Caco-2 (cell line): Measurements from ENCODE around the gene PCDHGB7. TPM values are rescaled to one million over a fixed set of nuclear protein-coding genes. Genes with fewer than 3 reads are reported as not detected.

Source experiments
- BruUV-seq: library from RNA; stranded (reverse); fragments of 400-500 nt; replicated peaks from 2 replicates; lab custom pipeline; 2021; lab: Mats Ljungman, UMichigan
- CTCF ChIA-PET: fragments of 300-600 bp; sonication (Branson Sonifier 250); formaldehyde crosslinking; loops from one replicate; lab custom pipeline; 2022; ENCODE audit warnings: antibody characterized with exemption; lab: Charles Lee
- POLR2A ChIA-PET: fragments of 300-600 bp; sonication (Branson Sonifier 250); formaldehyde crosslinking; loops from one replicate; lab custom pipeline; 2022; ENCODE audit warnings: antibody characterized with exemption; lab: Charles Lee
- DNase-seq, 2 experiments: peaks; one replicate each; pipeline versions ENCODE4 v3.0.0 to v3.0.0-alpha.2; 2020 to 2022
- H3K27me3 ChIP-seq: replicated peaks from 2 replicates; pipeline ENCODE4 v1.6.0; 2011; ENCODE audit warnings: low read length; ENCODE audit not compliant: control insufficient read depth, insufficient read depth
- H3K36me3 ChIP-seq: 2 replicates; pipeline ENCODE4 v1.5.1; 2011; ENCODE audit warnings: low read length; ENCODE audit not compliant: control insufficient read depth, insufficient read depth
- H3K4me1 ChIP-seq: fragments of 250-450 bp; sonication (Bioruptor Pico); 2 replicates; pipeline ENCODE4 v1.5.1; 2020; ENCODE audit warnings: mild to moderate bottlenecking
- H3K4me3 ChIP-seq: 2 replicates; pipeline ENCODE4 v1.5.1; 2011; ENCODE audit warnings: low read depth, mild to moderate bottlenecking, control low read depth, low read length
- H3K9me3 ChIP-seq: fragments of 250-450 bp; sonication (Bioruptor Pico); 2 replicates; pipeline ENCODE4 v1.5.1; 2020; ENCODE audit warnings: mild to moderate bottlenecking, moderate library complexity
- H3K27ac Mint-ChIP-seq: one replicate; pipeline ENCODE4 v1.8.0; 2022; ENCODE audit warnings: mixed read lengths; ENCODE audit not compliant: unreplicated experiment
- H3K27me3 Mint-ChIP-seq: one replicate; pipeline ENCODE4 v1.8.0; 2022; ENCODE audit warnings: mixed read lengths; ENCODE audit not compliant: insufficient read depth, unreplicated experiment
- H3K36me3 Mint-ChIP-seq: one replicate; pipeline ENCODE4 v1.8.0; 2022; ENCODE audit warnings: mild to moderate bottlenecking, mixed read lengths; ENCODE audit not compliant: insufficient read depth, unreplicated experiment
- H3K4me1 Mint-ChIP-seq: one replicate; pipeline ENCODE4 v1.8.0; 2022; ENCODE audit warnings: low read depth, mixed read lengths; ENCODE audit not compliant: unreplicated experiment
- H3K4me3 Mint-ChIP-seq: one replicate; pipeline ENCODE4 v1.8.0; 2022; ENCODE audit warnings: mild to moderate bottlenecking, moderate library complexity, mixed read lengths; ENCODE audit not compliant: unreplicated experiment
- H3K9me3 Mint-ChIP-seq: one replicate; pipeline ENCODE4 v1.8.0; 2022; ENCODE audit warnings: mixed read lengths; ENCODE audit not compliant: unreplicated experiment
- CTCF ChIP-seq, 2 experiments: fragments of 200-600 bp in 1 of 2; IDR thresholded peaks; 1 replicate in 1 of 2; 2 replicates in 1 of 2; pipeline versions ENCODE4 v1.5.1 to v1.8.0; 2011 to 2022; ENCODE audit warnings: antibody characterized with exemption in 1 of 2, control low read depth in 1 of 2, inconsistent platforms in 1 of 2, low read depth in 1 of 2, low read length in 1 of 2, mild to moderate bottlenecking in 1 of 2, moderate library complexity in 1 of 2; ENCODE audit not compliant: insufficient read depth in 1 of 2, severe bottlenecking in 1 of 2, unreplicated experiment in 1 of 2
- intact Hi-C: fragments of 100-400 bp; cut with micrococcal nuclease; formaldehyde crosslinking; loops from one replicate; pipeline ENCODE4 v1.10.0; 2022; ENCODE audit not compliant: unreplicated experiment
- total RNA-seq: library from RNA; stranded (reverse); gene quantifications from 2 replicates; pipeline ENCODE4 v1.2.3, GENCODE V29; 2022

The PCDHGB7 gene
- total RNA-seq, 1 experiment from 2014 or later = 2.4 TPM

- TF ChIP-seq CTCF (IDR thresholded peaks at IDR 0.05; ENCODE audit: insufficient read depth in 1 of 2, low read depth in 1 of 2, low read length in 1 of 2, severe bottlenecking in 1 of 2, unreplicated experiment in 1 of 2) = no peak
- ChIA-PET CTCF (no interaction called here), POLR2A (interaction anchor here (0.6 kb wide), 1 partner anchor 101 kb away, joined by 4 read pairs; no protein-coding TSS in a partner anchor)
- intact Hi-C loops = no loop called here
- BruUV-seq = no TSS peak
- Mint-ChIP-seq H3K27ac (no peak overlapping the region), H3K9me3 (peaks cover 14% of the 10 kb centered on the region), H3K4me1 (no peaks in the 10 kb centered on the region), H3K27me3 (no peaks in the 10 kb centered on the region), H3K4me3 (no peak overlapping the region), H3K36me3 (peaks cover 27% of the 10 kb centered on the region)
- no peak for DNase-seq
- no peaks in the 10 kb centered on the region for H3K27me3 ChIP-seq
- no peaks in the 10 kb centered on the region for H3K36me3 ChIP-seq
- no peaks in the 10 kb centered on the region for H3K4me1 ChIP-seq
- H3K9me3 ChIP-seq = peaks cover 14% of the 10 kb centered on the region; the same call in 1 of the 2 replicates
- no peak overlapping the region for H3K4me3 ChIP-seq
Measured at GRCh38 chr5:141421489-141421855, 4.0 kb downstream of the PCDHGB7 start.

- Mint-ChIP-seq H3K36me3 (peaks cover 24% of the 10 kb centered on the region), H3K4me3 (no peak overlapping the region), H3K27ac (no peak overlapping the region), H3K4me1 (no peaks in the 10 kb centered on the region), H3K9me3 (peaks cover 13% of the 10 kb centered on the region), H3K27me3 (no peaks in the 10 kb centered on the region)
- H3K36me3 ChIP-seq = no peaks in the 10 kb centered on the region
- DNase-seq = no peak
- ChIA-PET CTCF (no interaction called here), POLR2A (no interaction called here)
- H3K4me1 ChIP-seq = no peaks in the 10 kb centered on the region
- no peak overlapping the region for H3K4me3 ChIP-seq
- intact Hi-C loops = no loop called here
- no peak for TF ChIP-seq CTCF (IDR thresholded peaks at IDR 0.05; ENCODE audit: insufficient read depth in 1 of 2, low read depth in 1 of 2, low read length in 1 of 2, severe bottlenecking in 1 of 2, unreplicated experiment in 1 of 2)
- H3K27me3 ChIP-seq = no peaks in the 10 kb centered on the region
- peaks cover 9% of the 10 kb centered on the region; the same call in 1 of the 2 replicates for H3K9me3 ChIP-seq
- no TSS peak for BruUV-seq
Measured at GRCh38 chr5:141422742-141423291, 5.3 kb downstream of the PCDHGB7 start.

GRCh38 chr5:141427783-141428426 is 10.4 kb downstream of the PCDHGB7 start:
- H3K9me3 ChIP-seq = peaks cover 10% of the 10 kb centered on the region; the same call in 1 of the 2 replicates
- no peak for DNase-seq
- POLR2A ChIA-PET = no interaction called here
- no peaks in the 10 kb centered on the region for H3K4me1 ChIP-seq
- Mint-ChIP-seq H3K4me3 (no peak overlapping the region), H3K27ac (no peak overlapping the region), H3K27me3 (no peaks in the 10 kb centered on the region), H3K9me3 (peaks cover 30% of the 10 kb centered on the region), H3K36me3 (peaks cover 2% of the 10 kb centered on the region), H3K4me1 (no peaks in the 10 kb centered on the region)
- BruUV-seq = no TSS peak
- intact Hi-C loops = no loop called here
- H3K27me3 ChIP-seq = no peaks in the 10 kb centered on the region
- no peaks in the 10 kb centered on the region for H3K36me3 ChIP-seq
- no peak for TF ChIP-seq CTCF (IDR thresholded peaks at IDR 0.05; ENCODE audit: insufficient read depth in 1 of 2, low read depth in 1 of 2, low read length in 1 of 2, severe bottlenecking in 1 of 2, unreplicated experiment in 1 of 2)
- no peak overlapping the region for H3K4me3 ChIP-seq
- CTCF ChIA-PET = interaction anchor here (0.6 kb wide), 1 partner anchor 587 kb away, joined by 3 read pairs; no protein-coding TSS in a partner anchor
